GM19452 (cell line): ENCODE results near the gene CDH22.

Source experiments
- ATAC-seq: cut with Tn5 transposase; IDR thresholded peaks from one replicate; pipeline ENCODE4 v1.9.1; 2021; ENCODE audit not compliant: unreplicated experiment

Gene CDH22

DNA sequence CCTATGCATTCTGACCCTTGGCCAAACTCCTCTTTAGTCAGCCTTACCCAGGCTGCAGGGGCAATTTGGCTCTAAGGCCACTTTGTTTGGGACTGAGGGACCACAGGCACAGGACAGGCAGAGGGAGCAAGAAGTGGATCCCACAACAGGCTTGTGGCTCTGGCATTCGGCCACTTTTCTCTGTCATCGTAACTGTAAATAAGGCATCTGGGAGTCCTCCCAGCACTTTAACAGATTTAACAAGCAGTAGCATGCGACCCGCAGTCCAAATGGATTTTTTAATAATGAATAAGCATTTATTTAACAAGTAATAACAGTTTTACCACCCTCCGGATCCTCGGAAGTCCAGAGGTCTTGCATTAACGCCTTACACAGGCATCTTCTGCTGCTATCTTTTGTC, 16.1 kb upstream of the CDH22 start:
- ATAC-seq, result no peak

DNA sequence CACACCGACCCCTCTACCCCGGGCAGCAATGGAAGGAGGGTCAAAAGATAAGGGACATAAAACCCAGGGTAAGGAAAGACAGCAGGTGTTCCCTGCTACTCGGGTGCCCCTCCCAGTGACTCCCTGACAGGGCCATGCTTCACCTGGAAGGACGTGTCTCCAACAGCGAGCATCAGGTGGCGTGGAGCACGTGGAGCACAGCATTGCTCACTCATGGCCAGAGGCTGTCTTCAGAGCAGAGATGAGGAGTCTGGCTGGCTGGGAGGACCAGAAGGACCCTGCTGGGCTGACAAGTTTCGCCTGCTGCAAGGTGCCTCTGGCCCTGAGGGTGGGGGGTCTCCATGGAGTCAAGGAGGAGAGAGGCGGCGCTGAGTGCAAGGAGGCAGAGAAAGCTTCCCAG, 15.3 kb upstream of the CDH22 start:
- ATAC-seq, result no peak

DNA sequence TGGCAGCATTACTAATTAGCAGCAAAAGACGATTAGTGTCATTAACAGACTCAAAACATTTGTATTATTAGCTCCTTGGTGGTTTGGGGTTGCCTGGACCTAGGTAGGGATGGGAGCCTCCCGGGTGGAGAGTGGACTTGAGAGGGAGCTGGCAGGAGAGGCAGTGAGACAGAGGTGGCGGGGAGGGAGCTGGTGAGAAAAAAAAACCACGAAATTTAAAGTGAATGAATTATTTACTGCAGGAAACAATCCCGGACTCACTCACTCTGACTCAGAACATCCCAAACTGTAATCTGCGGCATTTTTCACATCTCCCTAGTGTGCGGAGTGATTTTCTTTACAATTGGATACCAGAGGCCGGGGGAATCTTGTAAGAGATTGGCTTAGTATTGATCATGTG, 14.3 kb upstream of the CDH22 start:
- ATAC-seq, result no peak

DNA sequence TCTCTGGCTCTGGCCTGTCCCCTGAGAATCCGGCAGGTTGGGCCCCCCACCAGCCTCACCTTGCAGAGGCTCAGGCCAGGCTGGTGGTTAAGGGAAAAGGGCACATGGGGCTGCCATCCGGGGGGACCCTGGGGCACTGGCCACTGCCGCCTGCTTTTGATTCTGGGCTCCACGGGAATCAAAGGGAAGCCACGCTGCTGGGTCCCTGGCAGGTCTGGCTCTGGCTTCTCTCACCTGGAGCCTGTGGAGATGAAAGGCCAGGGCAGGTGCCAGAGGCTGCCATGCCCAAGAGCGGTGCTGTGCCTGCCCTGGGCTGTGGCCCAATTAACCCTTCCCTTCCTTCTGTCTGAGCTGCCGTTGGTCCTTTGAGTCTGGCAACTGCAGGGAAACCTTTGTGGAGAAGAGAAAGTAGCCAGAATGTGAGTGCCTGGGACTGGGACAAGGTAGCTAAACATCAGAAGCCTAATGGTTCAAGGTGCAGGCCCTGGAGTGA, 9.4 kb upstream of the CDH22 start:
- ATAC-seq, result no peak

DNA sequence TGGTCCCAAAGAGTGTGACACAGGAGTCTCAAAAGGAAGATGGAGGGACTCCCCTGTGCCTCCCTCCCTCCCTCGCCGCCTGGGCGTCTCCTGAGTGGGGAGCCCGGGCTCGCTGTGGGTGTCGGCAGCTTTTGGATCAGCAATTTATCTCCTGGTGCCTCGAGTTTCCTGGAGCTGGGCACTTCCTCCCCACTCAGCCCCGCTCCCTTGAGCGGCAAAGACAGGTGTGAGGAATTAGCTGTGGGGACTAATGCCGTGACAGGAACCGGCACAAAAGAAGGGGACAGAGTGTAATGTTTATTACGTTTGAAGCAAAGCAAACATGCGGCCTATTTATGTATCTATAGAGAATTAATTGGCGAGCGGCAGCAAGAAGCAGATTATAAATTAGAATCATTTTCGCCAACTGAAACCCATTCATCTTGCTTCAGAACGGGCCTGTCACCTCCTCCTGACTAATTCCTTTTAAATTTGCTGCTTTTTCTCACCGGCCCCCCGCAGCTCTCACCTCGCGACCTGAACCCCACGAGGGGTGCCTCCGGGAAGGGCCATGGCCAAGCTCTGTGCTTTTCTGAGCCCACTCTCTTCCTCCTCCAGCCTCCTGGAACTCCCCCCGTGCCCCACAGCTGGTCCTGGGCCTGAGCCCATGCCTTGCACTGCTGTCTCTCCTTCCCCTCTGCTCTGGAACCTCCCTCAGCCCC, 8.8 kb upstream of the CDH22 start:
- no peak for ATAC-seq

DNA sequence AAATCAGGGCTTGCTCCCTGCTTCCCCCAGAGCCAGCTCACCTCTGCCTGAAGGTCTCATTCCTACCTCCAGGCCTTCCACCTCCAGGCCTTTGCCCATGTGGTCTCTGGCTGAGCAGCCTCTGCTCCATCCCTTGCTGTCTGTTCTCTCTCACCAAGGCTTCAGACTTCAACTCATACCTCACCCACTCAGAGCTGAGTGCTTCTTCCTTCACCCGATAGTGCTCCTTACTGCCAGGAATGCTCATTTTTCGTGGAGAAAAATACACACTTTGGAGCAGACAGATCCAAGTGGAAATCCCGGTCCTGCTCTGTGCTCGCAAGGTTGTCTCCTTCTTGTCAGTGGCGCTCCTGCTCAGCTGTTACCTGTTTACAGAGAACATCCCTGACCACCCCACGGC, 7.0 kb upstream of the CDH22 start:
- no peak for ATAC-seq

DNA sequence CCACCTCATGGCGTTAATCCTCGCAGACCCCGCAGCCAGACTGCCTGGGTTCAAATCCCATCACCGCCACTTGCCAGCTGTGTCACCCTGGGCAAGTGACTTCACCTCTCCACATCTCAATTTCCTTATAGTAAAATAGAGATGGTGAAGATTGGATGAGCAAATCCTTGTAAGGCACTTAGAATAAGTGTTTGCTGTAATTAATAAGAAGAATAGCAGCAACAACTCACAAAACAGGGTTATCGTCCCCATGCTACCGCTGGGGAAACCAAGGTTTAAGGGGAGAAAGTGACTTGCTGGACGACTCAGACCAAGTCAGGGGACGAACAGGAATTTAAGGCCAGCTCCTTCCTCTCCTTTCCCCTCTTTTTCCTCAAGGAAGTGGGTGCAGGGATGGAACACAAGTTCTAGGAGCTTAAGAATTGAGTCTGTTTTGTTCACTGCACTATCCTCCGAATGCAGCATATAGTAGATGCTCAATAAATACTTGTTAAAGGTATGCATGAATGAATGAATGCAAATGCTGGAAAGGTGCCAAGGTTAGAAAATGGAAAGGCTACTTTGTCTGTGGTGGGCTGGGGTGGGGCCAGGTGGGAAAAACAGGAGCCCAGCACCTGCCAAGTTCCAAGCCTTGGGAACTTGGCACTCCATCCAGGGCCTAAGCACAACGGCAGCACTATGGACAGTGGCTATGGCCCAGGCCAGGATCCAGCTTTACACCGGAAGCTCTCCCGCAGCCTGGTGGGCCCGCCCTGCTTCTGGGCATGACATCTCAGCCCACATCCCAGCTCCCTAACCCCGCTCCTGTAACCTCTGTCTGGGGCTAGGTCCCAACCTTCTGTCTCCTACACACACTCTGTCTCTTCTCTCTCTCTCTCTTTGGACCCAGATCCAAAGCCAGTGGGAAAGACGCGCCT, 4.9 kb upstream of the CDH22 start:
- ATAC-seq, result no peak

DNA sequence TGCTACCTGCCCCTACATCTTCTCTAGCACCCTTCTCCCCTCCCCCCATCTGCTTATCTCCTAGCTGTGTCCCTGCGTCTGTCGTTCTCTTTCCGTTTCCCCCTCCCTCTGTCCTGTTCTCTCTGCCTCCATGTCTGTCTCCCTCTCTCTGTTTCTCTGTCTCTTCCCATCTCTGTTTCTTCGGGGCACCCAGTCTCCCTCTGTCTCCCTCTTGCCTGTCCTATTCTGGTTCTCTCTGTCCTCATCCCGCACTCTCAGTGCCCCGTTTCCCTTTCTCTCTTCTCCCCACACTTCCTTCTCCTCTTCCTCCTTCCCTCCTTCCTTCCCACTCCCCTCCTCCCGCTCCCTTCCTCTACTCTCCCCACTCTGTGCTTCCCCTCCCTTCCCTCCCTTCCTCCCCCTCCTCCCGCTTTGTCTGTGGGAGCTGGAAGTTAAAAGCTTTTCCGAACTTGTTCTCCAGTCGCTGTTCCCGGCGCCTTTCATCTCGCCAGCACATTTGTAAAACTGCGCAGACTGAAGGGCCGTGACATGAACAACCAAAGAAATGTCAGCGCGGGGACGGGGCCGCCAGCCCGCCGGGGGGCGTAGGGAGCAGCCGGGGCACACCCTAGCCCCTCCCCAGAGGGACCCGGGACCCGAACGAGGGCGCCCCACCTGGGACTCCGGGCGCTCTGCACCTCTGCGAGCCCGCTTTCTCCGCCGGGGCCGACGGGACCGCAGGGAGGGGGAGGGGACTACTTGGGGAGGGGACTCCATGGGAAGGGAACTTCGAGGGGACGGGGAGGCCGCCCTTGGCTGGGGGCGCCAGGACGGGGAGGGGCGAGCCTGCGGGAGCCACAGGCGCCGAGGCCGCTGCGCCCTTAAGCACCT, 4.0 kb upstream of the CDH22 start:
- ATAC-seq, result no peak

DNA sequence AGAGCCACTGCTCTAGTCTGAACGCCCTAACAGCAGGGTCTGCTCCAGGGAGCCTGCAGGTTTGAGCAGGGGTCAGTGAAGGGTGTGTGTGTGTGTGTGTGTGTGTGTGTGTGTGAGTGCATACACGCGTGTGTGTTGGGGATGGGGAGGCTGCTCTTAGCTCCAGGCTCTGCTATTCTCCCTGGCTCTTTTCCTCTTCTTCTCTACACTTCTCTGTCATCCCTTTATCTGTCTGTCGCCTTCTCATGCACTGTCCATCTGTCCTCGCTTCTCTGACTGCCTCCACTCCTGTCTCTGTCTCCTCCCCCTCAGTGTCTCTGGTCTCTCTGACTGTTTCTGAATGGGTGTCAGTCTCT, 3.4 kb upstream of the CDH22 start:
- ATAC-seq, result no peak

DNA sequence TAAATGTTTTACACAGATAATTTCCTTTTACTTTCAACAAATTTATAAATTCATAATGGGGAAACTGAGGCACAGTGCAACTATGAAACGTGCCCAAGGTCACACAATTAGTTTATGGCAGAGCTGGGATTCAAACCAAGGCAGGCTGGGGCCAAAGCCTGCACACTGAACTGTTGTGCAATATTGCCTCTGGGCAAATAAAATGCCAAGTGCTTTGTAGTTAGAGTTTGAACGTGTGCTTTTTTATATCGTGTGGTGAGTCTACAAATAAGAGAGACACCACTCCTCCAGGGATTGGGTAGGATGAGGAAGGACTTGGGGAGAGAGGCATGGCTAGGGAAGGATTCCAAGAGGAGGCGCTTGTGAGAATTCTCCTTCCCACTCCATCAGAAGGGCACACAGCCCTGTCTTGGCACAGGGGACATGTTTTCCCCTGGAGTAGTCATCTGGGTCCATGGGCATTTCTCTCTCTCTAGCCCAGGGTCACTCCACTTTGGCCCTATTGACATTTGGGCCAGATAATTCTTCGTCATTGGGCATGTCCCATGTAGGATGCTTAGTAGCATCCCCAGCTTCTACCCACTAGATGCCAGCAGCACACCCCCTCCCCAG, 2.8 kb upstream of the CDH22 start:
- no peak for ATAC-seq

DNA sequence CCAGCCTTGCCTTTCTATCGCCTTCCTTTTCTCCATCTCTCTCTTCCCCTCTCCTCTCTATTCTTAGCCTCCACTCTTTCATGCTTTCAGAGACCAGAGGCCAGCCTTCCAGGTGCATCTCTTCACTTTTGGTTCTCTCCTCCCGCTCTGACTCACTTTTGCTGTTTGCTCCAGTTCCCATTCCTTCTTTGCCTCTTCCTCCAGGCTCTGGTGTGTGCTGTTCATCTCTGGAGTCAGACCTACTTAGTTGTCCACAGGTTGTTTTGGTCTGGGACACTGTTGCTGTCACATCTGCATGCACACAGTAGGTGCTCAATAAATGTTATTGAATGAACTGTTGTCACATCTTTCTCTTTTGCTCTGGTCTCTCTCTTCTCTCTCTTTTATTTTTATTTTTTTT, 1.6 kb upstream of the CDH22 start:
- no peak for ATAC-seq

DNA sequence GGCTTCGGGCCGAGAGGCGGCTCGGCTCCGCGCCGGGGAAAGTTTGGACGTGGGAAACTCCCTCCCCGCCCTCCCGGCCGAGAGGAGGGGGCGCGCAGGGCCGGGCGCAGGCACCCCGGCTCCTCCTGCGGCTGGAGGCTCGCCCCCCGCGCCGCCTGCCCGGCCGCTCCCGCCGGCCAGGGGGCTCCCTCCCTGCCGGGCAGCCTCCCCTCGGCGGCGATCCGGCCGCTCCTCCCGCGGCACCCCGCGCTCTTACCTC, 370 bp downstream of the CDH22 start:
- no peak for ATAC-seq

DNA sequence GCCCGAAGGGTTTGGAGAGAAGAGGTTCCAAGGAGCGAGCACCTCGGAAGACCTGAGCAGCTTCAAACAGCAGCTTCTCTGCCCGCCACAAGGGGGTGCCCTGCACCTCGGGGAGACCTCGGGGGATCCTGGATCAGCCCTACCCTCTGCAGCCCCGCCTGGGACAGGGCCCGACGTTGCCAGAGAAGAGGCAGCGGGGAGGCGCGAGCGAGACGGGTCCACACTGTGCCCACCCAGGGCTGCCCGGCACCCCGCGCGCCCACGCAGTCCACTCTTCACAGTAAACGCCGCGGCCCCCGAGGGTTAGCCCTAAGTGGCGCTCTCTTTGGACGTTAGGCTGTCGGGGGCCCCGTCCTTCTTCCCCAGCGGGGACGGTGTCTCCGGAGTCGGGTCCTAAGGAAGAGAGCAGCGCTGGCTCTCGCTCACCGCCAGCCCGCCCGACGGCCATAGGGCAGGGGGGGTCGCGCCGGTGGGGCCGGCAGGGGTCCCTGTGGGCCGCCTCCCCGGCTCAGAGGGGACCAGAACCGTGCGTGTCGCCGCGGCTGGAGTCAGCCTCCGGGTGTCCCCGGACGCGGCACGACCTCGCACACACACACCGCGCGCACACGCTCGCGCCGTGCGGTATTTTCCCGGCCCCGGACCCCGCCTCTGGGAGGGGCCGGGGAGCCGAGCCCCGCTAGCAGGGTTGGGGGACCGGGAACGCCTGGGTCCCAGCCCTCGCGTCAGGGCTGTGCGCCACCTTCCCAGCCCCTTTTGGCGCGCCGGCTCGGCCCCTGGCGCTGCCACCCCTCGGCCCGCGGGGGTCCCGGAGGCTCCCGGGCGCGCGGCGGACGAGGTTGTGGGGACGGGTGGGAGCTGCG, 929 bp downstream of the CDH22 start:
- ATAC-seq, result no peak

DNA sequence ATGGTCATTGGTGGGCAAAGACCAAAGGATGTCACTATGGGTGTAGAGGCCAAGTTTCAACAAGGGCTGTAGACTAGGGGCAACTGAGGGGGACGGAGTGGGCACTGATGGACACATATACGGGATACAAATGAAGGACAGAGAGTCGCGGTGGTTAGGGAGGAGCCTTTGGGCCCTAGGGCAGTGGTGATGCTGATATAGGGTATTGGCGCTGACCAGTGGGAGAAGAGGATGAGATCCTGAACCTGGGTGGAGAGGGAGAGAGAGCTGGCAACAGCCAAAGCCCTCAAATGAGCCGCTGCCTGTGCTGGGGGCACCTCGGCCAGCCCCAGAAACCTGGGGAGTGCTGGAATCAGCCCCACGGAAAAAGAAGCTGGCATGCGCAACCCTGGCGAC, 1.6 kb downstream of the CDH22 start:
- ATAC-seq, result no peak

DNA sequence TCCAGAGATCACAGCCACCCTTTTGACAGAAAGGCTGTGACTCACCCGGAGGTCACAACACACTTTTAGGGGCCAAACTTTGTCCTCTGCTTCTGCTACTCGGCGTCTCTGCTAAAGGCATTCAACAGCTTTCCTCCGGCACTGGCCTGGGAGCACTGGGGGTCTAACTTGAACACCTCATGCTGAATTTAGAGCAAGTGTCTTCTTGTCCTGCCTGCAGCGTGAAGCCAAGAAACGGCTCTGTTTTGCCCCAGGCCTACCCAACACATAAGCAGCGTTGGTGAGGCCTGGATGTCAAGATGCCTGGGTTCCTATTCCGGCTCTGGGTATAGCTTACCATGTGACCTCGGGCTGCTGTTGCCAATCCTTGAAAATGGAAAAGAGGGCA, 2.3 kb downstream of the CDH22 start:
- ATAC-seq, result no peak

DNA sequence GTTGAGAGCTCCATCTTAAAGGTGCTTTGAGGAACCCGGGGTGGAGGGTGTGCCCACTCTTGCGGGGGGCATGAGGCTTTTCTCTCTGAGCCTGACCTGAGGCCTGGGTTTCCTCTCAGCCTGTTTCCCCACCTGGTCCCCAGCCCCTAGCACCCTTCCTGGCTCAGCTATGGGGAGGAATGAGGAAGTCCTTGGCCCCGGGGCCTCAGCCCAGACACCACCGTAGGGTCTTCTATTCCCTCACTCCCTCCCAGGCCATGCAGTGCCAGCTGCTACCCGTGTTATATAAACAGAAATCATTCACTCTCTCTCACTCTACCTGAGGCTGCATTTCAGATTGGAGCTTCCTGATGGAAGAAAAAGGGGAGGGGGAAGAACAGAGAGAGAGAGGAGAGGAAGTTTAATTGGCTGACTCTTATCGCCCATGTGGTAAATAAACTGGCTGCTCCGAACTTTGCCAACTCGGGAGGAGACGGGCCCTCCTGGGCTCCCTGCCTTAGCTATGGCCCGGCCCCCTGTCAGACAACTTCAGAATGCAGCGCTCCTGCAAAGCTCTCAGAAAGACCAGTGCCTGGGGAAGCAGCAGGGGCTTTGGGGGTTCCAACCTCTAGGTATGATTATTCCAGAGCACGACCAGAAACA, 2.8 kb downstream of the CDH22 start:
- no peak for ATAC-seq

DNA sequence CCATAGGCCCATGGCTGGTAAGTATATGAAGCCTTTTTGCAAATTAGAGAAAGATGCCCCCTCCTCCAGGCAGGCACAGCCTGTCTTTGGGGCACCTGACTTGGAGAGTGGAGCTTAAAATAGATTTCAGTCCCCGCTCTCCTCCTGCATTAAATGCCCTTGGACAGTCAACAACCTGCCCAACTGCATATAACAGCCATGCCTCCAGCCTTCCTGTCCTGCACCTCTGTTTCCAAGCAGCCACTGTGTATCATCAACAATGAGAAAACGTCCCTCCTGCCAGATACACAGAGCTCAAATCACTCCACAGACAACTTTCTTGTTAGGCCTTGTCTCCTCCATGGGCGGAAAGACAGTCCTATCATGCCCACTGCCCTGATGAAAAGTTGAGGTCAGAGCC, 3.4 kb downstream of the CDH22 start:
- no peak for ATAC-seq

DNA sequence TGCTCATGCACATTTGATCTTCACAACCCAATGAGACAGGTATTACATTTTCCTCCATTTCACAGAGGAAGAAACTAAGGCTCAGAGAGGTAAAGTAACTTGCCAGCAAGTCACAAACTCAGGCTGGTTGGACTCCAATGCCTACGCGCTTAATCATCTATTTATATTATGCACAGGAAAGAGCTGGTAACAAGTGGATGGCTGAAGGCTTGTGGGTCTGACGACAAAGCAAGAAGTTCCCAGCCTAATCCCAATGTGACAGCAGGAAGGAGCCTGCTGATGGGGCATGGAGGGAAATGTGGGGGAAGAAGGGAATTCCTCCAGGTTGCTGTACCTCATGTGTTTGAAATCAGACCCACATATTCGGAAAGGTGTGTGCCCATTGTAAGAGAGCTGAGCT, 3.9 kb downstream of the CDH22 start:
- no peak for ATAC-seq

DNA sequence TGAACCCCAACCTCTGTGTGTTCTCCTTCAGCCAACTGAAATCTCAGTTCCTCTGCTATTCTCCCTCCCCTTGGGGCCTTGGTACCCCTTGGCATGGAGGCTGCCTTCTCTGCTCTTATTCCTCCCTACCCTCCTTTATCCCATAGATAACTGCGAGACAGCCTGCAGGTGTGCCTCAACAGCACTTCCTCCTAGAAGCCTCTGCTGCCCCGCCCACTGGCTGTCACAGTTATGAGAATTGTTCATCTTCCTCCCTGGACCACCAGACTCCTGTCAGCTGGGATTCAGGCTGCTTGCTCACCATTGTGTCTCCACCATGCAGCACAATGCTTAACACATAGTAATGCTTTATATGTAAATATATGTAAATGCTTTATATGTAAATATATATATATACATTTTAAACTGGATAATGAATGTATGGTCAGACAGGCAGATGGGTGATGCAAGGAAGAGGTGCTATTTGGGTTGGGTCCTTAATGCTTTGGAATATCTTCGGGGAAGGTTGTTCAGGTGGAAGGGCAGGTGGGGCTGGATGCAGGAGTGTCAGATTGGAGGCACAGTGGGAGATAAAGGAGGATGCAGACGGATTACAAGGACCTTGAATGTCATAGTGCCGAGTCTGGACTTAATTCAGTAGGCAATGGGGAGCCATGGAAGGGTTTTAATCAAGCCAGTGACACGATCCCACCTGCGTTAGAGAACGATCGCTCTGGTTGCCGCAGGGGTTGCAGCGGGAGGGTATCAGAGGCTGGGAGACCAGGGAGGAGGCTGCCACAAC, 4.9 kb downstream of the CDH22 start:
- no peak for ATAC-seq
